Progenitor cell of endocrine pancreas (in vitro differentiated cells): ENCODE data around the gene CALY. TPM values are rescaled to one million over a fixed set of nuclear protein-coding genes. Genes with fewer than 3 reads are reported as not detected.

Source experiments
- DNase-seq: peaks from one replicate; pipeline ENCODE4 v3.0.0; 2021; ENCODE audit warnings: low spot score; ENCODE audit not compliant: unreplicated experiment
- H3K27ac Mint-ChIP-seq: 2 replicates; pipeline ENCODE4 v1.8.0; 2021; ENCODE audit warnings: mild to moderate bottlenecking, moderate library complexity, mixed read lengths
- H3K27me3 Mint-ChIP-seq: 2 replicates; pipeline ENCODE4 v1.8.0; 2021; ENCODE audit warnings: mixed read lengths
- H3K36me3 Mint-ChIP-seq: 2 replicates; pipeline ENCODE4 v1.8.0; 2022; ENCODE audit warnings: mixed read lengths; ENCODE audit not compliant: insufficient read depth
- H3K4me1 Mint-ChIP-seq: 2 replicates; pipeline ENCODE4 v1.8.0; 2021; ENCODE audit warnings: low read depth, mixed read lengths
- H3K4me3 Mint-ChIP-seq: 2 replicates; pipeline ENCODE4 v1.8.0; 2021; ENCODE audit warnings: low read depth, mild to moderate bottlenecking, moderate library complexity, mixed read lengths
- H3K9me3 Mint-ChIP-seq: 2 replicates; pipeline ENCODE4 v1.8.0; 2021; ENCODE audit warnings: low read depth, mixed read lengths
- total RNA-seq: library from RNA; stranded (reverse); gene quantifications from 2 replicates; pipeline ENCODE4 v1.2.1, GENCODE V29; 2021
- TF ChIP-seq, protein P1 (sequence below): fragments of 200-600 bp; sonication (generic); IDR thresholded peaks from one replicate; pipeline ENCODE4 v1.5.0; 2021; ENCODE audit warnings: antibody characterized with exemption, mild to moderate bottlenecking; ENCODE audit not compliant: unreplicated experiment

CALY gene
- total RNA-seq, 1 donor from 2014 or later = 2.5 TPM

DNA sequence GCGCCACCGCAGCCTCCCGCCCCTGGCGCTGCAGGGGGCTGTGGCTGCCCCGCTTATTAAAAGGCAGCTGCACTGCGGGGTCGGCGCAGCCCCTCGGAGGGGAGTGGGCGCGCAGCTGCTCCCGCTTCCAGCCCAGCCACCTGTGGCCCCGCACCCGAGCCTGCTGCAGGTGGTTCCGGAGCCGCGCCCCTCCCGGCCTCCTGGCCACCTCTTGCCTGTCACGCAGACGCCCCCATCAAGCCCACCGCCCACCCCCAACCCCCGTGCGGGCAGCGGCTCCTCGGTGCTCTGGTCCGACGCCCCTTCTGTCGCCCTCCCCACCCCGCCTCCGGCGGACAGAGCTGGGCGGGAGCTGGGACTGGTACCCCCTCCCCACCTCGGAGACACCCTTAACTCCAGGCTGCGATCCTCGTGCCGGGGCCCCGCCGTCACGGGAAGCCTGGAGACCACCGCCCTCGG lies 549 bp downstream of the CALY start:
- Mint-ChIP-seq H3K9me3 (peaks cover 4% of the 10 kb centered on the region), H3K36me3 (peaks cover 1% of the 10 kb centered on the region), H3K4me3 (no peak overlapping the region), H3K27ac (no peak overlapping the region), H3K27me3 (peaks cover 34% of the 10 kb centered on the region), H3K4me1 (peaks cover 2% of the 10 kb centered on the region)
- TF ChIP-seq, protein P1, sequence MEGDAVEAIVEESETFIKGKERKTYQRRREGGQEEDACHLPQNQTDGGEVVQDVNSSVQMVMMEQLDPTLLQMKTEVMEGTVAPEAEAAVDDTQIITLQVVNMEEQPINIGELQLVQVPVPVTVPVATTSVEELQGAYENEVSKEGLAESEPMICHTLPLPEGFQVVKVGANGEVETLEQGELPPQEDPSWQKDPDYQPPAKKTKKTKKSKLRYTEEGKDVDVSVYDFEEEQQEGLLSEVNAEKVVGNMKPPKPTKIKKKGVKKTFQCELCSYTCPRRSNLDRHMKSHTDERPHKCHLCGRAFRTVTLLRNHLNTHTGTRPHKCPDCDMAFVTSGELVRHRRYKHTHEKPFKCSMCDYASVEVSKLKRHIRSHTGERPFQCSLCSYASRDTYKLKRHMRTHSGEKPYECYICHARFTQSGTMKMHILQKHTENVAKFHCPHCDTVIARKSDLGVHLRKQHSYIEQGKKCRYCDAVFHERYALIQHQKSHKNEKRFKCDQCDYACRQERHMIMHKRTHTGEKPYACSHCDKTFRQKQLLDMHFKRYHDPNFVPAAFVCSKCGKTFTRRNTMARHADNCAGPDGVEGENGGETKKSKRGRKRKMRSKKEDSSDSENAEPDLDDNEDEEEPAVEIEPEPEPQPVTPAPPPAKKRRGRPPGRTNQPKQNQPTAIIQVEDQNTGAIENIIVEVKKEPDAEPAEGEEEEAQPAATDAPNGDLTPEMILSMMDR = no peak
- no peak for DNase-seq

DNA sequence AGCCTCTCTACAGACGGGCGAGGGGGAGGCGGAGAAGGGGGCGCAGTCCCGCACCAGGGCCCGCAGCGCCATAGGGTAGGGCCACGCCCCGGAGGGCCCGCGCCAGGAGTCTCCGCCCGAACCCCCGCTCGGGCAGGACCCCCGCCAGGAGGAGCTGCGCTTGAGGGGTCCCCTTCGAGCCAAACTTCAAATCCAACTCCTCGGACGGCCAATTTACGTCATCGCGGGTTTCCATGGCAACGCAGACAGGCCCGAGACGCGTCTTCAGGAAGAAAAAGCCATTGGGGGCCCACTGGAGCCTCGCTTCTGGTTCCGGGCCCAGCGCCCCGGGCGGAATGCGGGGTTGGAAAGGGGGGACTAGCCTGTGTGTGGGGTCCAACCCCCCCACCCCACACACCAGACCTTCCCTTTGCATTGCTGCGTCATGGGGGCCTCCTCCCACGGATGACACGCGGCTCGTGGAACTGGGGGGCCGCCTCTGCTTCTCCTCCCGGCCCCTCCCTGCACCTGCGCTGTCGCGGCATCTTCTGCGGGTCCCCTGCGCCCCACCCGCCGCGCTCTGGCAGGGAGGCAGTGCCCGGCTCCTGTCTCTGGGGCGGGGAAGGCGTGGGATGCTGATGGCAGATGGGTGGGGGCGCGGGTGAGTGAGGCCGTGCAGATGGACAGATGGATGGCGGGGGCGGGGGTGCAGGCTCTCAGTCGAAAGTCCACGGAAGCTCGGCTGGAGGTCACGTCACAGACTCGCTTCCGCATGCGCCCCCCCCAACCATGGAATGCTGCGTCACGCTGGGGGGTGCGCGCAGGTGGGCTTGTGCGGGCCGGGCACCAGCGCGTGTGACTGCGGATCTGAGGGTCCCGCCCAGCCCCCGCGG lies 1.2 kb downstream of the CALY start:
- H3K27me3 Mint-ChIP-seq = peaks cover 37% of the 10 kb centered on the region
- peaks cover 1% of the 10 kb centered on the region for H3K36me3 Mint-ChIP-seq
- TF ChIP-seq, protein P1 = no peak
- no peak for DNase-seq
- H3K4me1 Mint-ChIP-seq = peaks cover 2% of the 10 kb centered on the region
- no peak overlapping the region for H3K4me3 Mint-ChIP-seq
- no peak overlapping the region for H3K27ac Mint-ChIP-seq
- peaks cover 4% of the 10 kb centered on the region for H3K9me3 Mint-ChIP-seq

DNA sequence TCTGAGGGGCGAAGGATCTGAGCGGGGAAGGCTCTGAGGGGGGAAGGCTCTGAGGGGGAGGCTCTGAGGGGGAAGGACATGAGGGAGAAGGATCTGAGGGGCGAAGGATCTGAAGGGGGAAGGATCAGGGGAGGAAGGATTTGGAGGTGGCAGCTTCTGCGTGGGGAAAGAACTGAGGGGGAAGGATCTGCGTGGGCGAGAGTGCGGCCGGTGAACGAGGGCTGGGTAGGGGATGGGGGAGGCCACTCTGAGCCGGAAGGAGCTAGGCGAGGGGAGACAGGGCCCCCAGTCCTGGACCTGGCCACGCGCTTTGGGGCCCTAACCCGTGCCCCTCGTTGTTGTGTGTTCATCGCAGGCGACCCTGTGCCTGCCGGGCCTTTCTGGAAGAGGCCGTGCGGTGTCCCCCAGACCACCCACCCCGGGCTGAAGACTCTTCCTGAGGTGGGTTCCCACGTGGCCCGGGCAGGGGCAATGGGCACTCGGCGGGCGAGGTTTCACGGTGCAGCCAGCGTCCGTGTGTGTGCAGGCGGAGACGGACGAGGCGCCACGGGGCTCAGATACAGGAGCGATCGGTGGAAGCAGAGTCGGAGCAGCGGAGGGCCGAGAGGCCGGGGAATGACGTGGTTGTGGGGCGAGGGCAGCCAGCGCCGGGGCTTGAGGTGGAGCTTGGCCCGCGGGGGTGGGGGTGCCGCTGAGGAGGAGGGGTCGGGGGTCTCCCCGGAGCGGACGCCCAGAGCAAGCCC lies 2.0 kb downstream of the CALY start:
- Mint-ChIP-seq H3K9me3 (peaks cover 4% of the 10 kb centered on the region), H3K4me3 (peak overlapping the region; percentile 56), H3K27me3 (peaks cover 42% of the 10 kb centered on the region)

DNA sequence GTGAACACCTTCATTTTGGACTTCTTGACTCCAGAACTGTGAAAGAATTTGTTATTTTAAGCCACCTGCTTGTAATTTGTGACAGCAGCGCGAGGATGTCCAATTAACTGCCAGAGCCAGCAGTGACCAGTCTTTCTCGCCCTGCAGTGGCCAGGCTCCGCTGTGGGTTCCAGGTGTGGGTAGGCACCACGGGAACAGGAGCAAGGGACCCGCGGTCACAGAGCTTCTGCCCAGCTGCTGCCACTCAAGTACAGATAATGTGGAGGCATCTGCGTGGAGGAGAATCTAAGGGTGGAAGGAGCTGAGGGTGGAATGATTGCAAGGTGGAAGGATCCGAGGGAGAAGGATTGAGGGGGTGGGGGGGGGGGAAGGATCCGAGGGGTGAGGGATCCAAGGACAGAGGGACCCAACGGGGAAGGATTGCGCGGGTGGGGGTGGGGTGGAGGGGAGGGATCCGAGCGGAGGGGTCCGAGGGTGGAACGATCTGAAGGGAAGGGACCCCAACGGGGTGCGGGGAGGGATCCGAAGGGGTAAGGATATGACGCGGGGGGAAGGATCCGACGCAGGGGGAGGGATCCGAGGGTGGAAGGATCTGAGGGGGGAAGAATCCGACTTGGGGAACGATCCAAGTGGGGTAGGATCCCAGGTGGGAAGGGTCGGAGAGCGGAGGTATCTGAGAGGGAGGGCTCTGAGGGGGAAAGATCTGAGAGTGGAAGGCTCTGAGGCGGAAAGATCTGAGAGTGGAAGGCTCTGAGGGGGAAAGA lies 3.6 kb downstream of the CALY start:
- TF ChIP-seq, protein P1 = no peak
- no peak for DNase-seq
- Mint-ChIP-seq H3K27ac (no peak overlapping the region), H3K4me1 (peaks cover 2% of the 10 kb centered on the region), H3K9me3 (peaks cover 4% of the 10 kb centered on the region), H3K36me3 (peaks cover 1% of the 10 kb centered on the region), H3K4me3 (no peak overlapping the region), H3K27me3 (peaks cover 54% of the 10 kb centered on the region)

More for the DNA sequence above, 2.0 kb downstream of the CALY start:
- Mint-ChIP-seq H3K27ac (peak overlapping the region; percentile 67), H3K4me1 (peaks cover 2% of the 10 kb centered on the region), H3K36me3 (peaks cover 1% of the 10 kb centered on the region)
- DNase-seq = no peak
- TF ChIP-seq, protein P1 = no peak
